ENCODE measurements around the gene ACCSL. TPM values are rescaled to one million over a fixed set of nuclear protein-coding genes. Genes with fewer than 3 reads are reported as not detected.

Gene ACCSL
- total RNA-seq, 1 donor from 2014 or later = not detected

- Histone ChIP-seq H3K4me1 (no peaks in the 10 kb centered on the region), H3K9me3 (no peaks in the 10 kb centered on the region), H3K4me3 (no peak overlapping the region), H3K36me3 (peaks cover 0 to 22% of the 10 kb centered on the region in 2 donors), H3K27me3 (no peaks in the 10 kb centered on the region), H3K27ac (no peak overlapping the region)
- DNase-seq (ENCODE audit: extremely low spot score in 2 of 2) = peak in 1 of 2 donors; percentile 54
- TF ChIP-seq POLR2A (IDR thresholded peaks at IDR 0.05) (no peak), POLR2AphosphoS5 (IDR thresholded peaks at IDR 0.05; ENCODE audit: insufficient read depth in 1 of 2, low read depth in 1 of 2) (no peak)
- TF ChIP-seq, protein P1, sequence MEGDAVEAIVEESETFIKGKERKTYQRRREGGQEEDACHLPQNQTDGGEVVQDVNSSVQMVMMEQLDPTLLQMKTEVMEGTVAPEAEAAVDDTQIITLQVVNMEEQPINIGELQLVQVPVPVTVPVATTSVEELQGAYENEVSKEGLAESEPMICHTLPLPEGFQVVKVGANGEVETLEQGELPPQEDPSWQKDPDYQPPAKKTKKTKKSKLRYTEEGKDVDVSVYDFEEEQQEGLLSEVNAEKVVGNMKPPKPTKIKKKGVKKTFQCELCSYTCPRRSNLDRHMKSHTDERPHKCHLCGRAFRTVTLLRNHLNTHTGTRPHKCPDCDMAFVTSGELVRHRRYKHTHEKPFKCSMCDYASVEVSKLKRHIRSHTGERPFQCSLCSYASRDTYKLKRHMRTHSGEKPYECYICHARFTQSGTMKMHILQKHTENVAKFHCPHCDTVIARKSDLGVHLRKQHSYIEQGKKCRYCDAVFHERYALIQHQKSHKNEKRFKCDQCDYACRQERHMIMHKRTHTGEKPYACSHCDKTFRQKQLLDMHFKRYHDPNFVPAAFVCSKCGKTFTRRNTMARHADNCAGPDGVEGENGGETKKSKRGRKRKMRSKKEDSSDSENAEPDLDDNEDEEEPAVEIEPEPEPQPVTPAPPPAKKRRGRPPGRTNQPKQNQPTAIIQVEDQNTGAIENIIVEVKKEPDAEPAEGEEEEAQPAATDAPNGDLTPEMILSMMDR (IDR thresholded peaks at IDR 0.05) = no peak
- intact Hi-C loops (cut with DNase I) = no loop called here
Observed at GRCh38 chr11:44079376-44079775, 31.6 kb downstream of the ACCSL start.

GRCh38 chr11:44080951-44081350, 33.2 kb downstream of the ACCSL start:
- Histone ChIP-seq H3K9me3 (no peaks in the 10 kb centered on the region), H3K4me3 (no peak overlapping the region), H3K4me1 (no peaks in the 10 kb centered on the region), H3K36me3 (peaks cover 0 to 22% of the 10 kb centered on the region in 2 donors), H3K27me3 (no peaks in the 10 kb centered on the region), H3K27ac (no peak overlapping the region)
- intact Hi-C loops (cut with DNase I) = no loop called here
- peak in 1 of 2 donors; percentile 65 for DNase-seq (ENCODE audit: extremely low spot score in 2 of 2)
- TF ChIP-seq POLR2AphosphoS5 (IDR thresholded peaks at IDR 0.05; ENCODE audit: insufficient read depth in 1 of 2, low read depth in 1 of 2) (no peak), POLR2A (IDR thresholded peaks at IDR 0.05) (no peak)
- TF ChIP-seq, protein P1 (IDR thresholded peaks at IDR 0.05) = no peak

GRCh38 chr11:44082645-44083044, 34.9 kb downstream of the ACCSL start:
- TF ChIP-seq POLR2AphosphoS5 (IDR thresholded peaks at IDR 0.05; ENCODE audit: insufficient read depth in 1 of 2, low read depth in 1 of 2) = no peak
- TF ChIP-seq POLR2A (IDR thresholded peaks at IDR 0.05) = no peak
- TF ChIP-seq, protein P1 (IDR thresholded peaks at IDR 0.05) = no peak
- Histone ChIP-seq H3K27me3 (no peaks in the 10 kb centered on the region), H3K27ac (no peak overlapping the region), H3K4me1 (no peaks in the 10 kb centered on the region), H3K4me3 (no peak overlapping the region), H3K9me3 (no peaks in the 10 kb centered on the region), H3K36me3 (peaks cover 0 to 14% of the 10 kb centered on the region in 2 donors)
- intact Hi-C loops (cut with DNase I) = no loop called here
- no peak for DNase-seq (ENCODE audit: extremely low spot score in 2 of 2)

GRCh38 chr11:44083433-44083832, 35.7 kb downstream of the ACCSL start:
- TF ChIP-seq POLR2AphosphoS5 (IDR thresholded peaks at IDR 0.05; ENCODE audit: insufficient read depth in 1 of 2, low read depth in 1 of 2) (no peak), POLR2A (IDR thresholded peaks at IDR 0.05) (no peak)
- TF ChIP-seq, protein P1 (IDR thresholded peaks at IDR 0.05) = no peak
- Histone ChIP-seq H3K9me3 (no peaks in the 10 kb centered on the region), H3K4me1 (no peaks in the 10 kb centered on the region), H3K27me3 (no peaks in the 10 kb centered on the region), H3K27ac (no peak overlapping the region), H3K36me3 (peaks cover 0 to 11% of the 10 kb centered on the region in 2 donors), H3K4me3 (no peak overlapping the region)
- no peak for DNase-seq (ENCODE audit: extremely low spot score in 2 of 2)
- intact Hi-C loops (cut with DNase I) = no loop called here

- H3K27ac ChIP-seq = no peak overlapping the region
- no peak for DNase-seq (ENCODE audit: extremely low spot score in 2 of 2)
- no peak overlapping the region for H3K4me3 ChIP-seq
- H3K27me3 ChIP-seq = no peaks in the 10 kb centered on the region
- TF ChIP-seq POLR2AphosphoS5 (IDR thresholded peaks at IDR 0.05; ENCODE audit: insufficient read depth in 1 of 2, low read depth in 1 of 2) (no peak), POLR2A (IDR thresholded peaks at IDR 0.05) (no peak)
- TF ChIP-seq, protein P1 (IDR thresholded peaks at IDR 0.05) = no peak
- H3K4me1 ChIP-seq = no peaks in the 10 kb centered on the region
- H3K36me3 ChIP-seq = peaks cover 0 to 7% of the 10 kb centered on the region in 2 donors
- intact Hi-C loops (cut with DNase I) = no loop called here
- no peaks in the 10 kb centered on the region for H3K9me3 ChIP-seq
Observed at GRCh38 chr11:44083906-44084305, 36.1 kb downstream of the ACCSL start.
